Neuronal stem cell (in vitro differentiated cells): ENCODE data around the gene UBE2QL1.

Source experiments
- DNase-seq: peaks from one replicate; pipeline ENCODE4 v3.0.0-alpha.2; 2013; ENCODE audit warnings: low spot score
- H2AFZ ChIP-seq: one replicate; pipeline ENCODE4 v1.6.1; 2013; ENCODE audit warnings: mild to moderate bottlenecking, low read length, inconsistent platforms
- H2AK5ac ChIP-seq: 2 replicates; pipeline ENCODE4 v1.6.1; 2013; ENCODE audit warnings: low read depth, mild to moderate bottlenecking, inconsistent platforms, low read length, moderate library complexity, mixed read lengths
- H2BK120ac ChIP-seq: 2 replicates; pipeline ENCODE4 v1.6.1; 2013; ENCODE audit warnings: low read depth, mild to moderate bottlenecking, inconsistent platforms, low read length, moderate library complexity, mixed read lengths
- H2BK12ac ChIP-seq: one replicate; pipeline ENCODE4 v1.6.1; 2013; ENCODE audit warnings: low read length, inconsistent platforms
- H2BK15ac ChIP-seq: 2 replicates; pipeline ENCODE4 v1.6.1; 2013; ENCODE audit warnings: mild to moderate bottlenecking, low read length, inconsistent platforms, mixed read lengths
- H2BK5ac ChIP-seq: one replicate; pipeline ENCODE4 v1.6.1; 2013; ENCODE audit warnings: inconsistent platforms, mild to moderate bottlenecking, low read length, moderate library complexity
- H3K14ac ChIP-seq: one replicate; pipeline ENCODE4 v1.6.1; 2013; ENCODE audit warnings: low read length, inconsistent platforms
- H3K18ac ChIP-seq: 2 replicates; pipeline ENCODE4 v1.6.1; 2013; ENCODE audit warnings: low read length, inconsistent platforms
- H3K23ac ChIP-seq: 2 replicates; pipeline ENCODE4 v1.6.1; 2013; ENCODE audit warnings: low read depth, mild to moderate bottlenecking, mixed read lengths, low read length, inconsistent platforms; ENCODE audit not compliant: poor library complexity
- H3K27ac ChIP-seq: replicated peaks from 3 replicates; pipeline ENCODE4 v1.5.1; 2013; ENCODE audit warnings: low read length, inconsistent platforms
- H3K27me3 ChIP-seq, 3 experiments: 2 replicates each; pipeline ENCODE4 v1.6.1; 2013; ENCODE audit warnings: low read length in 3 of 3, mild to moderate bottlenecking in 2 of 3, inconsistent platforms in 1 of 3, low read depth in 1 of 3, mixed read lengths in 1 of 3, moderate library complexity in 1 of 3; ENCODE audit not compliant: control insufficient read depth in 3 of 3, insufficient read depth in 3 of 3
- H3K36me3 ChIP-seq, 2 donors: replicated peaks in 1 of 2; 2 replicates each; pipeline ENCODE4 v1.6.1; 2013; ENCODE audit warnings: low read length in 2 of 2; ENCODE audit not compliant: control insufficient read depth in 2 of 2, insufficient read depth in 2 of 2
- H3K4ac ChIP-seq: 2 replicates; pipeline ENCODE4 v1.6.1; 2013; ENCODE audit warnings: inconsistent platforms, mild to moderate bottlenecking, low read length, moderate library complexity
- H3K4me1 ChIP-seq, 2 donors: 1 replicate in 1 of 2; 2 replicates in 1 of 2; pipeline ENCODE4 v1.6.1; 2013; ENCODE audit warnings: low read length in 2 of 2, low read depth in 1 of 2; ENCODE audit not compliant: control insufficient read depth in 2 of 2, insufficient read depth in 1 of 2
- H3K4me2 ChIP-seq: one replicate; pipeline ENCODE4 v1.6.1; 2013; ENCODE audit warnings: mild to moderate bottlenecking, low read length, inconsistent platforms; ENCODE audit not compliant: insufficient read depth, poor library complexity, severe bottlenecking
- H3K4me3 ChIP-seq, 2 donors: 2 replicates each; pipeline ENCODE4 v1.5.1; 2013; ENCODE audit warnings: low read length in 2 of 2, mild to moderate bottlenecking in 2 of 2, inconsistent platforms in 1 of 2, moderate library complexity in 1 of 2
- H3K79me1 ChIP-seq: one replicate; pipeline ENCODE4 v1.6.1; 2013; ENCODE audit warnings: low read depth, mild to moderate bottlenecking, inconsistent platforms, low read length, moderate library complexity
- H3K9ac ChIP-seq: one replicate; pipeline ENCODE4 v1.6.1; 2013; ENCODE audit warnings: mild to moderate bottlenecking, low read depth, low read length, inconsistent platforms; ENCODE audit not compliant: poor library complexity
- H3K9me3 ChIP-seq, 2 donors: replicated peaks in 1 of 2; 2 replicates each; pipeline versions ENCODE3 to v1.6.1; 2013; ENCODE audit warnings: low read length in 2 of 2, mild to moderate bottlenecking in 2 of 2, inconsistent platforms in 1 of 2, low read depth in 1 of 2, mixed read lengths in 1 of 2, moderate library complexity in 1 of 2; ENCODE audit not compliant: control insufficient read depth in 2 of 2, insufficient read depth in 1 of 2
- H4K8ac ChIP-seq: one replicate; pipeline ENCODE4 v1.6.1; 2013; ENCODE audit warnings: low read depth, mild to moderate bottlenecking, inconsistent platforms, low read length, moderate library complexity
- H4K91ac ChIP-seq: one replicate; pipeline ENCODE4 v1.6.1; 2013; ENCODE audit warnings: low read length, low read depth, mild to moderate bottlenecking, inconsistent platforms; ENCODE audit not compliant: poor library complexity
- WGBS, 2 donors: extraction: QIAGEN DNeasy Blood & Tissue Kit; methylation state at CpG; one replicate each; pipeline ENCODE4 v1.1.7; 2013; ENCODE audit warnings: missing lambda C conversion rate in 2 of 2, mixed read lengths in 1 of 2; ENCODE audit not compliant: insufficient read length in 2 of 2, insufficient replicate concordance in 1 of 2; ENCODE audit errors: extremely low coverage in 2 of 2; 5-methylcytosine and 5-hydroxymethylcytosine counted together

UBE2QL1 gene

DNA sequence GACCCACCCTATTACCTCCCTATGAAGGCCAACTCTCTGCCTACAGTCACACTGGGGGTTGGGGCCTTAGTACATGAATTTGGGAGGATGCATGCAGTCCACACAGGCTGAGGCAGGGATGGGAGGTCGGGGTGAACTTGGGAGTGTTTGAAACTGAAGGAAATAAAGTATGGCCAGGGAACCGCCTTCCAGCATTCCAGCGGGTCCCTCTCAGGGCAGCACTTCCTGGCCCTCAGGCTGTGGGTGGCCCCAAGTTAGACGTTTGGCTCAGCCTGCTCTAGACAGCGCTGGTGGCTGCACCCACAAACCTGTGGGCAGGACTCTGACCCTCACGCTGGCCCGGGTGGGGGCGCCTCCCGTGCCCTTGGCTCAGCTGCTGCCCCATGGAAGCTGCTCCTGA is 74.3 kb downstream of the UBE2QL1 start:
- DNase-seq: no peak
- H3K36me3 ChIP-seq: no peaks in the 10 kb centered on the region
- peak overlapping the region; percentile 35 for H3K18ac ChIP-seq
- no peak overlapping the region for H3K9ac ChIP-seq
- H3K4ac ChIP-seq: no peak overlapping the region
- no peak overlapping the region for H2BK120ac ChIP-seq
- H4K8ac ChIP-seq: no peak overlapping the region
- peaks cover 0 to 14% (median 0%) of the 10 kb centered on the region in 3 experiments for H3K27me3 ChIP-seq
- H3K23ac ChIP-seq: peak overlapping the region; percentile 8
- H2BK5ac ChIP-seq: no peak overlapping the region
- H3K4me3 ChIP-seq: no peak overlapping the region
- H4K91ac ChIP-seq: no peak overlapping the region
- H2BK15ac ChIP-seq: no peak overlapping the region
- H3K4me1 ChIP-seq: peaks cover 0 to 2% of the 10 kb centered on the region in 2 donors
- H2AFZ ChIP-seq: no peak overlapping the region
- no peak overlapping the region for H2BK12ac ChIP-seq
- H2AK5ac ChIP-seq: no peak overlapping the region
- WGBS, 2 donors: no CpG with 5 or more reads among the region's 9 CpGs
- no peak overlapping the region for H3K14ac ChIP-seq
- no peaks in the 10 kb centered on the region for H3K79me1 ChIP-seq
- H3K9me3 ChIP-seq: no peaks in the 10 kb centered on the region
- no peak overlapping the region for H3K4me2 ChIP-seq
- no peak overlapping the region for H3K27ac ChIP-seq

DNA sequence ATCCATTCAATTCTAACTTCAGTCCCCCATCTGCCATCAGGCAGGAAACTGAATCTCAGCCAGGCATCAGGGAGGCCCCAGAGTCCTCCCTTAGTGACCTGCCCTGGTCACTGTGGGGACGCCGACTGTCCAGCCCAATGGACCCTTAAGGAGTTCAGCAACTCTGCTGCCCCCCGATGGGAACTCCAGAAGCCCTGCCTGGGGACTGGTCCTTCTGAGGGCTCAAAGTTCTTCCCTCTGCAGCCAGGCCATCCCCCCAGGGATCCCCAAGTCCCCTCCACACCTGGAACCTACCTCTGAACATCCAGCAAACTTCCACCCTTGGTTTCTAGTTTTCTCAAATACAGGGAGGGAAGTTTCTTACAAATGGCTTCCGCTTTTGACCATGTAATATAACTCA is 76.8 kb downstream of the UBE2QL1 start:
- no peak overlapping the region for H3K18ac ChIP-seq
- no peak overlapping the region for H3K4me3 ChIP-seq
- no peaks in the 10 kb centered on the region for H3K36me3 ChIP-seq
- no peaks in the 10 kb centered on the region for H3K79me1 ChIP-seq
- no peak overlapping the region for H3K4me2 ChIP-seq
- no peak overlapping the region for H3K23ac ChIP-seq
- peaks cover 0 to 24% (median 0%) of the 10 kb centered on the region in 3 experiments for H3K27me3 ChIP-seq
- no peak overlapping the region for H3K27ac ChIP-seq
- no peak overlapping the region for H2BK5ac ChIP-seq
- no peak for DNase-seq
- H2AK5ac ChIP-seq: no peak overlapping the region
- H2AFZ ChIP-seq: no peak overlapping the region
- no peak overlapping the region for H3K9ac ChIP-seq
- H3K4ac ChIP-seq: no peak overlapping the region
- H2BK120ac ChIP-seq: no peak overlapping the region
- H4K8ac ChIP-seq: no peak overlapping the region
- H2BK12ac ChIP-seq: no peak overlapping the region
- no peaks in the 10 kb centered on the region for H3K9me3 ChIP-seq
- peaks cover 0 to 2% of the 10 kb centered on the region in 2 donors for H3K4me1 ChIP-seq
- no CpG with 5 or more reads among the region's 4 CpGs for whole genome bisulfite sequencing, 2 donors
- no peak overlapping the region for H2BK15ac ChIP-seq
- H3K14ac ChIP-seq: no peak overlapping the region
- no peak overlapping the region for H4K91ac ChIP-seq

DNA sequence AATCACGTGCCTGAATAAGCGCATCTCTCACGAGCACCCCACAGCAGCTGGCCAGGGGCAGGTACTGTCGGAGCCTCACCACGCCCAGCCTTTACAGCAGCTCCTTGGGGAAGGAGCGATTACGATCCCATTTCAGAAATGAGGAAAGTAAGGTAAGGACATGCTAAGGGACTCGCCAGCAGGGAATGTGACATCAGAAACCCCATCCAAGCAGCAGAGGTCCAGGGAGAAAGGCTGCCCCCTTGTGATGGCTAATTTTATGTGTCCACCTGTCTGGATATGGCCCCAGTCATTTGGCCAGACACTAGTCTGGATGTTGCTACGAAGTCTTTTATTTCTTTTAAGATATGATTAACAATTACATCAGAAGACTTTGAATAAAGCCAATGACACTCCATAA is 77.3 kb downstream of the UBE2QL1 start:
- no peak overlapping the region for H3K23ac ChIP-seq
- peaks cover 0 to 24% (median 0%) of the 10 kb centered on the region in 3 experiments for H3K27me3 ChIP-seq
- H2BK5ac ChIP-seq: no peak overlapping the region
- no peak overlapping the region for H3K14ac ChIP-seq
- H3K36me3 ChIP-seq: no peaks in the 10 kb centered on the region
- H3K27ac ChIP-seq: no peak overlapping the region
- no peak overlapping the region for H3K4me3 ChIP-seq
- no CpG with 5 or more reads among the region's 9 CpGs for WGBS, 2 donors
- no peak overlapping the region for H2AFZ ChIP-seq
- H2BK120ac ChIP-seq: no peak overlapping the region
- no peaks in the 10 kb centered on the region for H3K79me1 ChIP-seq
- no peak overlapping the region for H3K9ac ChIP-seq
- DNase-seq: peak; percentile 48
- no peak overlapping the region for H3K4me2 ChIP-seq
- no peak overlapping the region for H4K8ac ChIP-seq
- no peak overlapping the region for H3K4ac ChIP-seq
- H2BK15ac ChIP-seq: no peak overlapping the region
- no peaks in the 10 kb centered on the region for H3K9me3 ChIP-seq
- no peak overlapping the region for H3K18ac ChIP-seq
- H3K4me1 ChIP-seq: peaks cover 0 to 2% of the 10 kb centered on the region in 2 donors
- H2BK12ac ChIP-seq: no peak overlapping the region
- no peak overlapping the region for H2AK5ac ChIP-seq
- H4K91ac ChIP-seq: no peak overlapping the region

DNA sequence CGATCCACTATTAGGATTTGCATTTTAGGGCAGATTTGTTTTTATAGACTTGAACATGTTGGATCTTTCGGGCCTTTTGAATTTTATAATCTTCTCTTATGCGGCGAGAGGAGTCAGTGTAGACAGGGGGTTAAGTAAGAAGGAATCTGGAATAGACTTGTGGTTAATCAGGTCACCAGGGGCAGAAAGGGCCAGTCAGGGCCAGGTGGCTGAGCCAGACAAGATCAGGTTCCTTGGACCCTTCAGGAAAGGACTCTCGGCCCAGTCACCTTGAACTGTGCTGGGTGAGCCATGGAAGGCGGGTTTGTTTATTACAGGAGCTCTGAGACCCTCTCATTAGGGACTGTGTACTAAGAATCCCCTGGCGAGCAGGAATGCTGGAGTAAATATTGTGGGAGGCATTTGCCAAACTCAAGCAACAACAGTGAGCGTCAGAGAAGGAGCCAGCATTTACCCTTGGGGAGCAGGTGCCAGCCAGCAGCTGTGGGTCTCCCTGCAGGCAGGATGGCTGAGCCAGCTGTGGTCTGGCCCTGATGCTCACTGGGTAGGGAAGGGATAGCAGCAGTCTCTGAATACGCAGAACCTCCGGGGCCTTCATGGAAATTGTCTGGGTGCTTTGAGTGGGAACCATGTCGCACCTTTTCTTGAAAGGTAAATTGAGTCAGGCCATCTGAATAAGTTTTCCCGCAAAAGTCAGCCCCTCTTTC is 79.2 kb downstream of the UBE2QL1 start:
- WGBS, 2 donors: no CpG with 5 or more reads among the region's 12 CpGs
- Histone ChIP-seq H2BK5ac (no peak overlapping the region), H3K4me1 (no peaks in the 10 kb centered on the region), H3K4ac (no peak overlapping the region), H2AFZ (no peak overlapping the region), H4K91ac (no peak overlapping the region), H4K8ac (no peak overlapping the region), H2BK15ac (no peak overlapping the region), H2BK120ac (no peak overlapping the region), H3K27me3 (peaks cover 0 to 16% (median 0%) of the 10 kb centered on the region in 3 experiments), H3K27ac (no peak overlapping the region), H3K14ac (no peak overlapping the region), H3K18ac (no peak overlapping the region), H3K9ac (no peak overlapping the region), H3K4me2 (no peak overlapping the region), H2BK12ac (no peak overlapping the region), H3K9me3 (no peaks in the 10 kb centered on the region), H2AK5ac (no peak overlapping the region), H3K79me1 (no peaks in the 10 kb centered on the region), H3K36me3 (no peaks in the 10 kb centered on the region), H3K23ac (no peak overlapping the region), H3K4me3 (no peak overlapping the region)
- DNase-seq: no peak
